Uterus (tissue), 2 donors: ENCODE measurements around the gene POU4F1.

Source experiments
- CTCF ChIP-seq, 4 experiments: fragments of 200-600 bp in 2 of 4; fragments of 450-650 bp in 2 of 4; sonication (generic) in 2 of 4; IDR thresholded peaks; one replicate each; pipeline ENCODE4 v1.5.1; 2016 to 2019; ENCODE audit warnings: antibody characterized with exemption in 4 of 4, mild to moderate bottlenecking in 2 of 4, moderate library complexity in 1 of 4
- POLR2A ChIP-seq, 2 donors: fragments of 450-650 bp; IDR thresholded peaks; one replicate each; pipeline ENCODE4 v1.6.1; 2016; ENCODE audit warnings: antibody characterized with exemption in 2 of 2, mild to moderate bottlenecking in 1 of 2, moderate library complexity in 1 of 2

DNA sequence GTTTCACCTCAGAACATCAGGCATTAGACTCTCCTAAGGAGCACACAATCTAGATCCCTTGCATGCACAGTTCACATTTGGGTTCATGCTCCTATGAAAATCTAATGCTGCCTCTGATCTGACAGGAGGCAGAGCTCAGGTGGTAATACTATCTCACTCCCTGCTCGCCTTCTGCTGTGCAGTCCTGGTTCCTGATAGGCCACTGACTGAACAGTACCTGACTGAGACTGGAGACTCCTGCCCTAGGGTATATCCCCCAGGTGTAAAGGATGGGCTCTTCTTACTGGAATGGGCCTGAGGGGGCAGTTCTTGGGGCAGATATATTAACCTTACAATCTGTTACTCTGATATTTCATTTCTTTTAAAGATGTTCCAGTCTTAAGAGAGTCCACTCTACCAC lies 49.3 kb upstream of the POU4F1 start:
- TF ChIP-seq CTCF (IDR thresholded peaks at IDR 0.05) = no peak
- TF ChIP-seq POLR2A (IDR thresholded peaks at IDR 0.05) = no peak
